HCT116 (cell line): ENCODE data around the gene IMMP2L. TPM values are rescaled to one million over a fixed set of nuclear protein-coding genes. Genes with fewer than 3 reads are reported as not detected.

Experiments used
- ATAC-seq: fragments of 200-7000 bp; cut with Tn5 transposase; 2 replicates; pipeline ENCODE4 v1.9.1; 2020; ENCODE audit warnings: mild to moderate bottlenecking, moderate library complexity
- BruUV-seq: library from RNA; stranded (reverse); fragments of 400-500 nt; replicated peaks from 2 replicates; lab custom pipeline; 2021; lab: Mats Ljungman, UMichigan
- CTCF ChIA-PET: fragments of 300-600 bp; sonication (Branson Sonifier 250); formaldehyde crosslinking; loops from one replicate; lab custom pipeline; 2021; ENCODE audit warnings: antibody characterized with exemption; lab: Charles Lee
- POLR2A ChIA-PET: fragments of 300-600, 350-600 bp; sonication (Branson Sonifier 250); formaldehyde crosslinking; loops from one replicate; lab custom pipeline; 2021; ENCODE audit warnings: antibody characterized with exemption; lab: Charles Lee
- RAD21 ChIA-PET, 2 experiments: fragments of 300-600 bp; sonication (Branson Sonifier 250); formaldehyde crosslinking; loops; one replicate each; lab custom pipeline; 2023; ENCODE audit warnings: low total read pairs in 2 of 2; ENCODE audit not compliant: uncharacterized antibody in 2 of 2, unreplicated experiment in 2 of 2, low non-redundant PET in 1 of 2; lab: Charles Lee
- DNase-seq: peaks from one replicate; pipeline ENCODE4 v3.0.0-alpha.2; 2010; ENCODE audit warnings: low read depth, low spot score
- H2AFZ ChIP-seq: fragments of 200-600 bp; shearing (Covaris generic), sonication (generic); 2 replicates; pipeline ENCODE4 v1.6.1; 2017; ENCODE audit warnings: low read depth, mixed run types, mixed read lengths, antibody characterized with exemption, low read length; ENCODE audit not compliant: poor library complexity, severe bottlenecking
- H3K27ac ChIP-seq: 2 replicates; pipeline ENCODE4 v1.5.1; 2012; ENCODE audit warnings: low read depth, low read length
- H3K27me3 ChIP-seq: fragments of 200-600 bp; sonication (generic); 2 replicates; pipeline ENCODE4 v1.6.1; 2016; ENCODE audit warnings: mixed run types, low read length, mixed read lengths; ENCODE audit not compliant: insufficient read depth
- H3K36me3 ChIP-seq, 2 experiments: fragments of 200-500 bp in 1 of 2; fragments of 200-600 bp in 1 of 2; sonication (Bioruptor generic) in 1 of 2; sonication (generic) in 1 of 2; 2 replicates each; pipeline versions ENCODE4 v1.5.1 to v1.6.1; 2014 to 2016; ENCODE audit warnings: low read length in 2 of 2, inconsistent platforms in 1 of 2, mixed read lengths in 1 of 2, mixed run types in 1 of 2; ENCODE audit not compliant: insufficient read depth in 2 of 2, control insufficient read depth in 1 of 2
- H3K4me1 ChIP-seq, 2 experiments: fragments of 200-600 bp in 1 of 2; sonication (generic) in 1 of 2; 2 replicates each; pipeline versions ENCODE4 v1.5.1 to v1.6.1; 2012 to 2017; ENCODE audit warnings: low read length in 2 of 2, inconsistent platforms in 1 of 2, mild to moderate bottlenecking in 1 of 2, mixed read lengths in 1 of 2, mixed run types in 1 of 2, moderate library complexity in 1 of 2; ENCODE audit not compliant: insufficient read depth in 2 of 2, control insufficient read depth in 1 of 2
- H3K4me2 ChIP-seq: fragments of 200-600 bp; sonication (generic); 2 replicates; pipeline ENCODE4 v1.6.1; 2017; ENCODE audit warnings: mixed run types, low read length, mixed read lengths
- H3K4me3 ChIP-seq, 2 experiments: fragments of 200-600 bp in 1 of 2; sonication (generic) in 1 of 2; replicated peaks in 1 of 2; 2 replicates each; pipeline ENCODE4 v1.5.1; 2011 to 2016; ENCODE audit warnings: low read length in 2 of 2, control low read depth in 1 of 2, low read depth in 1 of 2, mild to moderate bottlenecking in 1 of 2, mixed read lengths in 1 of 2, mixed run types in 1 of 2
- H3K79me2 ChIP-seq: fragments of 200-600 bp; sonication (generic); 2 replicates; pipeline ENCODE4 v1.6.1; 2017; ENCODE audit warnings: mild to moderate bottlenecking, mixed run types, low read length, moderate library complexity, mixed read lengths; ENCODE audit not compliant: insufficient read depth
- H3K9ac ChIP-seq: fragments of 200-600 bp; sonication (generic); 2 replicates; pipeline ENCODE4 v1.6.1; 2016; ENCODE audit warnings: low read length, mixed read lengths
- H3K9me2 ChIP-seq: fragments of 200-600 bp; sonication (generic), shearing (Covaris generic); 2 replicates; pipeline ENCODE4 v1.6.1; 2017; ENCODE audit warnings: mixed run types, mild to moderate bottlenecking, moderate library complexity; ENCODE audit not compliant: insufficient read depth
- H3K9me3 ChIP-seq, 2 experiments: fragments of 200-500 bp in 1 of 2; fragments of 200-600 bp in 1 of 2; sonication (Bioruptor generic) in 1 of 2; sonication (generic) in 1 of 2; 2 replicates each; pipeline ENCODE4 v1.6.1; 2014 to 2017; ENCODE audit warnings: low read length in 2 of 2, mixed read lengths in 2 of 2, inconsistent platforms in 1 of 2, low read depth in 1 of 2, mild to moderate bottlenecking in 1 of 2, mixed run types in 1 of 2, moderate library complexity in 1 of 2; ENCODE audit not compliant: control insufficient read depth in 1 of 2, insufficient read depth in 1 of 2
- H4K20me1 ChIP-seq: fragments of 200-600 bp; sonication (generic), shearing (Covaris generic); 2 replicates; pipeline ENCODE4 v1.6.1; 2017; ENCODE audit warnings: mixed run types, mild to moderate bottlenecking, moderate library complexity; ENCODE audit not compliant: insufficient read depth
- ELF1 ChIP-seq: IDR thresholded peaks from 2 replicates; pipeline ENCODE4 v1.6.1; 2012; ENCODE audit warnings: low read depth, borderline replicate concordance
- EZH2 ChIP-seq: fragments of 200-600 bp; sonication (generic); IDR thresholded peaks from 2 replicates; pipeline ENCODE4 v1.6.1; 2017; ENCODE audit warnings: antibody characterized with exemption, mixed run types
- EZH2phosphoT487 ChIP-seq: fragments of 200-600 bp; IDR thresholded peaks from 2 replicates; pipeline ENCODE4 v1.6.1; 2018; ENCODE audit warnings: antibody characterized with exemption, borderline replicate concordance
- FOSL1 ChIP-seq: IDR thresholded peaks from 2 replicates; pipeline ENCODE4 v1.6.1; 2012; ENCODE audit warnings: low read depth
- POLR2A ChIP-seq: IDR thresholded peaks from 2 replicates; pipeline ENCODE4 v1.7.0; 2011; ENCODE audit warnings: borderline replicate concordance; ENCODE audit not compliant: insufficient read depth, insufficient read length; ENCODE audit errors: extremely low read depth
- POLR2AphosphoS5 ChIP-seq: IDR thresholded peaks from 2 replicates; pipeline ENCODE4 v1.6.1; 2011; ENCODE audit warnings: mild to moderate bottlenecking, low read depth, low read length, moderate library complexity
- TCF7L2 ChIP-seq: IDR thresholded peaks from 2 replicates; pipeline ENCODE4 v1.7.0; 2011; ENCODE audit warnings: borderline replicate concordance, inconsistent platforms; ENCODE audit not compliant: insufficient read depth, insufficient read length; ENCODE audit errors: extremely low read depth
- YY1 ChIP-seq: IDR thresholded peaks from 2 replicates; pipeline ENCODE4 v1.6.1; 2011; ENCODE audit warnings: low read length, low read depth, moderate library complexity, mild to moderate bottlenecking; ENCODE audit not compliant: insufficient replicate concordance; ENCODE audit errors: extremely low read depth
- ZNF274 ChIP-seq: fragments of 200-500 bp; sonication (Bioruptor generic); IDR thresholded peaks from 2 replicates; pipeline ENCODE4 v1.6.1; 2014; ENCODE audit warnings: mild to moderate bottlenecking, low read depth, low read length, inconsistent platforms
- intact Hi-C: fragments of 100-400 bp; cut with micrococcal nuclease; formaldehyde crosslinking; loops from 2 replicates; pipeline ENCODE4 v1.10.0; 2022
- total RNA-seq: library from RNA; stranded (reverse); gene quantifications from one replicate; pipeline ENCODE4 v1.2.1, GENCODE V29; 2021; ENCODE audit not compliant: unreplicated experiment
- TF ChIP-seq, protein P1 (sequence below): IDR thresholded peaks from 2 replicates; pipeline ENCODE4 v1.6.1; 2011; ENCODE audit warnings: mild to moderate bottlenecking, low read length, moderate library complexity; ENCODE audit not compliant: insufficient replicate concordance; ENCODE audit errors: extremely low read depth
- TF ChIP-seq, protein P2 (sequence below): IDR thresholded peaks from 2 replicates; pipeline ENCODE4 v1.6.1; 2012; ENCODE audit warnings: low read depth
- TF ChIP-seq, protein P3 (sequence below): IDR thresholded peaks from 2 replicates; pipeline ENCODE4 v1.6.1; 2012

Gene IMMP2L
- total RNA-seq, 1 experiment from 2014 or later: 21.1 TPM

DNA sequence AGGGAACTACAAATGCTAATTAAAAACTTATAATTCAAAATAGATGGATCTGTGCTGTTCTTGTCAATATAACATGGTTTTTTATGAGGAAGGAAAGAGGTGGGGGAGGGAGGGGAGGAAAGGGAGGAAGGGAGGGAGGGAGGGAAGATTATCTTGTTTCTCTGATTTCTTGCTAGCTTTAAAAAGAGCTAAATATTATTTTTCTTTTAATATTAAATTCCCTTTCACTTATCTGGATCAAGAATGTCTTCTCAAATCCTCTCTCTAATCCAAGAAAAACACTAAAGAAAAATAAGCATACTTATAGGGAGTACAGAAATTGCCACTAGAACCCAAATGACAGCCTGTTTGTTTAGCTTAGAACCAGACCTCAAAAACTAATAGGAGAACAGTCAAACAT, 416.2 kb downstream of the IMMP2L start:
- RAD21 ChIA-PET: no interaction called here
- no peaks in the 10 kb centered on the region for H4K20me1 ChIP-seq
- no peaks in the 10 kb centered on the region for H3K9me2 ChIP-seq
- H3K4me1 ChIP-seq: no peaks in the 10 kb centered on the region
- intact Hi-C loops: no loop called here
- no peak overlapping the region for H3K4me2 ChIP-seq
- H2AFZ ChIP-seq: no peak overlapping the region
- no peaks in the 10 kb centered on the region for H3K36me3 ChIP-seq
- H3K4me3 ChIP-seq: no peak overlapping the region
- ATAC-seq: no peak
- DNase-seq: no peak
- POLR2A ChIA-PET: no interaction called here
- no TSS peak for BruUV-seq
- no peak for TF ChIP-seq POLR2A
- TF ChIP-seq, protein P1, sequence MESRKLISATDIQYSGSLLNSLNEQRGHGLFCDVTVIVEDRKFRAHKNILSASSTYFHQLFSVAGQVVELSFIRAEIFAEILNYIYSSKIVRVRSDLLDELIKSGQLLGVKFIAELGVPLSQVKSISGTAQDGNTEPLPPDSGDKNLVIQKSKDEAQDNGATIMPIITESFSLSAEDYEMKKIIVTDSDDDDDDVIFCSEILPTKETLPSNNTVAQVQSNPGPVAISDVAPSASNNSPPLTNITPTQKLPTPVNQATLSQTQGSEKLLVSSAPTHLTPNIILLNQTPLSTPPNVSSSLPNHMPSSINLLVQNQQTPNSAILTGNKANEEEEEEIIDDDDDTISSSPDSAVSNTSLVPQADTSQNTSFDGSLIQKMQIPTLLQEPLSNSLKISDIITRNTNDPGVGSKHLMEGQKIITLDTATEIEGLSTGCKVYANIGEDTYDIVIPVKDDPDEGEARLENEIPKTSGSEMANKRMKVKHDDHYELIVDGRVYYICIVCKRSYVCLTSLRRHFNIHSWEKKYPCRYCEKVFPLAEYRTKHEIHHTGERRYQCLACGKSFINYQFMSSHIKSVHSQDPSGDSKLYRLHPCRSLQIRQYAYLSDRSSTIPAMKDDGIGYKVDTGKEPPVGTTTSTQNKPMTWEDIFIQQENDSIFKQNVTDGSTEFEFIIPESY: no peak
- TF ChIP-seq YY1: no peak
- no peak for TF ChIP-seq ZNF274
- TF ChIP-seq EZH2: no peak
- TF ChIP-seq ELF1: no peak
- TF ChIP-seq POLR2AphosphoS5: no peak
- H3K27ac ChIP-seq: no peak overlapping the region
- no peaks in the 10 kb centered on the region for H3K9me3 ChIP-seq
- H3K9ac ChIP-seq: no peak overlapping the region
- CTCF ChIA-PET: no interaction called here
- no peaks in the 10 kb centered on the region for H3K79me2 ChIP-seq
- H3K27me3 ChIP-seq: no peaks in the 10 kb centered on the region

DNA sequence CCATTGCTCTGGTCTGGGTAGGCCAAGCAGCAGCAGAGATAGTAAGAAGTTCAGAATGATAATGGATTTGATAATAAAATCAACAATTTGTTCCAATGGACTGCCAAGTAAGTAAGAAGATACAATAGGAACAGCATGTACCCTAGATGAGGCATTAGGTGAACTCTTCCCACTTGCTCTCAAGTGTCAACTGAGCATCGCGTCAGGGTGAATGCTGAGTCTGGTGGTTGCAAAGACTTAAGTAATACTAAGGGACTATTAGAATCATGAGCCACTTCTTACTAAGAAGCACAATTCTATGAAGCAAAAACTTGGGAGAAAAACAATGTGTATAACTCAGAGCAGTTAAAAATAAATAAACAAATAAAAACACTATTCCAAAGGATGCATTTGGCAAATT, 416.8 kb downstream of the IMMP2L start:
- intact Hi-C loops: no loop called here
- no TSS peak for BruUV-seq
- Histone ChIP-seq H3K27me3 (no peaks in the 10 kb centered on the region), H2AFZ (no peak overlapping the region), H3K27ac (no peak overlapping the region), H3K36me3 (no peaks in the 10 kb centered on the region), H3K4me3 (no peak overlapping the region), H3K9me2 (no peaks in the 10 kb centered on the region), H3K79me2 (no peaks in the 10 kb centered on the region), H3K9me3 (no peaks in the 10 kb centered on the region), H3K4me1 (no peaks in the 10 kb centered on the region), H3K4me2 (no peak overlapping the region), H3K9ac (no peak overlapping the region), H4K20me1 (no peaks in the 10 kb centered on the region)
- ChIA-PET CTCF (no interaction called here), RAD21 (no interaction called here), POLR2A (interaction anchor here (0.6 kb wide), 1 partner anchor 18 kb away, joined by 5 read pairs; no protein-coding TSS in a partner anchor)
- DNase-seq (no peak), ATAC-seq (no peak)
- TF ChIP-seq YY1: no peak
- no peak for TF ChIP-seq TCF7L2
- TF ChIP-seq EZH2phosphoT487: no peak
- TF ChIP-seq FOSL1: no peak
- TF ChIP-seq, protein P2, sequence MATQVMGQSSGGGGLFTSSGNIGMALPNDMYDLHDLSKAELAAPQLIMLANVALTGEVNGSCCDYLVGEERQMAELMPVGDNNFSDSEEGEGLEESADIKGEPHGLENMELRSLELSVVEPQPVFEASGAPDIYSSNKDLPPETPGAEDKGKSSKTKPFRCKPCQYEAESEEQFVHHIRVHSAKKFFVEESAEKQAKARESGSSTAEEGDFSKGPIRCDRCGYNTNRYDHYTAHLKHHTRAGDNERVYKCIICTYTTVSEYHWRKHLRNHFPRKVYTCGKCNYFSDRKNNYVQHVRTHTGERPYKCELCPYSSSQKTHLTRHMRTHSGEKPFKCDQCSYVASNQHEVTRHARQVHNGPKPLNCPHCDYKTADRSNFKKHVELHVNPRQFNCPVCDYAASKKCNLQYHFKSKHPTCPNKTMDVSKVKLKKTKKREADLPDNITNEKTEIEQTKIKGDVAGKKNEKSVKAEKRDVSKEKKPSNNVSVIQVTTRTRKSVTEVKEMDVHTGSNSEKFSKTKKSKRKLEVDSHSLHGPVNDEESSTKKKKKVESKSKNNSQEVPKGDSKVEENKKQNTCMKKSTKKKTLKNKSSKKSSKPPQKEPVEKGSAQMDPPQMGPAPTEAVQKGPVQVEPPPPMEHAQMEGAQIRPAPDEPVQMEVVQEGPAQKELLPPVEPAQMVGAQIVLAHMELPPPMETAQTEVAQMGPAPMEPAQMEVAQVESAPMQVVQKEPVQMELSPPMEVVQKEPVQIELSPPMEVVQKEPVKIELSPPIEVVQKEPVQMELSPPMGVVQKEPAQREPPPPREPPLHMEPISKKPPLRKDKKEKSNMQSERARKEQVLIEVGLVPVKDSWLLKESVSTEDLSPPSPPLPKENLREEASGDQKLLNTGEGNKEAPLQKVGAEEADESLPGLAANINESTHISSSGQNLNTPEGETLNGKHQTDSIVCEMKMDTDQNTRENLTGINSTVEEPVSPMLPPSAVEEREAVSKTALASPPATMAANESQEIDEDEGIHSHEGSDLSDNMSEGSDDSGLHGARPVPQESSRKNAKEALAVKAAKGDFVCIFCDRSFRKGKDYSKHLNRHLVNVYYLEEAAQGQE: no peak
- TF ChIP-seq, protein P3, sequence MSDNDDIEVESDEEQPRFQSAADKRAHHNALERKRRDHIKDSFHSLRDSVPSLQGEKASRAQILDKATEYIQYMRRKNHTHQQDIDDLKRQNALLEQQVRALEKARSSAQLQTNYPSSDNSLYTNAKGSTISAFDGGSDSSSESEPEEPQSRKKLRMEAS: no peak
- TF ChIP-seq, protein P1: no peak
